GM13977 (cell line): ENCODE measurements around the gene RAB23.

Experiments
- DNase-seq: peaks from one replicate; pipeline ENCODE4 v3.0.0; 2012; ENCODE audit warnings: low spot score
- in situ Hi-C: fragments of 300-500 bp; cut with MboI; formaldehyde crosslinking; loops from one replicate; pipeline ENCODE4 v1.12.0; 2022; ENCODE audit warnings: low sequenced_read_pairs, low pct_unique_long_range_greater_than_20kb, mixed read lengths, inconsistent platforms; ENCODE audit not compliant: unreplicated experiment
- TF ChIP-seq, protein P1 (sequence below): IDR thresholded peaks from 2 replicates; pipeline ENCODE4 v1.5.1; 2012; ENCODE audit warnings: mild to moderate bottlenecking, control low read depth; ENCODE audit not compliant: insufficient read depth; ENCODE audit errors: extremely low read depth, missing control alignments

The RAB23 gene

DNA sequence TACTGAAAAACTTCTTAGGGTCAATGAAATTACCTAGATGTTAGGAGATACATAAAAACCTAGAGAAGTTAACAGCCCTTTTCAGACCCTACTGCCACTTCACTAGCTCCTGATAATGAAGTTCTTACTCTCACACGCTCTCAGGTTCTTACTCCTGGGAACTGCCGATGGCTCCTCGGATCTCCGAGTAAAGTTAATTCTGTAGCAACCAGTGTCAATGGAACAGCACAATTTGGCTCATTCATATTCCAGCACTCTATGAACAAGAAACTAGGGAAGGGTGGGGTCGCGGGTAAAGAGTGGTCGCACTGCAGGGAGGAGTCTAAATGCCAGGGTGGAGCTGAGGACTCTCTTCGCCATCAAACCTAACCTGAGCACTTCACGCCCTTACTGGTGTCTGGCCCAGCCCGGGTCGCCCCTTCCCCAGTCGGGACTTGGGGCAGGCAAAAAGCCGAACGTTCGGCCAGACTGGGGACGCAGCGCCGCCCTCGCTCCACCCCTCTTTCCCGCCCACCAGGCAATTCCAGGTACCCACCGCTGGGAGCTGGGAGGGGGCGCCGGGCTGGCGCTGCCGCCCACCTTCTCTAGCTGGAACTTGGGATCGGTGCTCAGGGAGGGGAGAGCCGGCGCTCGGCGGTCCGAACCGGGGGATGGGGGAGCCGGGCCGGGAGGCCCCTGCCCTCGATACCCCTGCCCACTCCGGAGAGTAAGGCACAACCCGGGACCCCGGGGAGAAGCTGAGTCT is 744 bp downstream of the RAB23 start:
- in situ Hi-C loops: no loop called here
- peak; percentile 68 for DNase-seq
- TF ChIP-seq, protein P1, sequence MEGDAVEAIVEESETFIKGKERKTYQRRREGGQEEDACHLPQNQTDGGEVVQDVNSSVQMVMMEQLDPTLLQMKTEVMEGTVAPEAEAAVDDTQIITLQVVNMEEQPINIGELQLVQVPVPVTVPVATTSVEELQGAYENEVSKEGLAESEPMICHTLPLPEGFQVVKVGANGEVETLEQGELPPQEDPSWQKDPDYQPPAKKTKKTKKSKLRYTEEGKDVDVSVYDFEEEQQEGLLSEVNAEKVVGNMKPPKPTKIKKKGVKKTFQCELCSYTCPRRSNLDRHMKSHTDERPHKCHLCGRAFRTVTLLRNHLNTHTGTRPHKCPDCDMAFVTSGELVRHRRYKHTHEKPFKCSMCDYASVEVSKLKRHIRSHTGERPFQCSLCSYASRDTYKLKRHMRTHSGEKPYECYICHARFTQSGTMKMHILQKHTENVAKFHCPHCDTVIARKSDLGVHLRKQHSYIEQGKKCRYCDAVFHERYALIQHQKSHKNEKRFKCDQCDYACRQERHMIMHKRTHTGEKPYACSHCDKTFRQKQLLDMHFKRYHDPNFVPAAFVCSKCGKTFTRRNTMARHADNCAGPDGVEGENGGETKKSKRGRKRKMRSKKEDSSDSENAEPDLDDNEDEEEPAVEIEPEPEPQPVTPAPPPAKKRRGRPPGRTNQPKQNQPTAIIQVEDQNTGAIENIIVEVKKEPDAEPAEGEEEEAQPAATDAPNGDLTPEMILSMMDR: no peak

DNA sequence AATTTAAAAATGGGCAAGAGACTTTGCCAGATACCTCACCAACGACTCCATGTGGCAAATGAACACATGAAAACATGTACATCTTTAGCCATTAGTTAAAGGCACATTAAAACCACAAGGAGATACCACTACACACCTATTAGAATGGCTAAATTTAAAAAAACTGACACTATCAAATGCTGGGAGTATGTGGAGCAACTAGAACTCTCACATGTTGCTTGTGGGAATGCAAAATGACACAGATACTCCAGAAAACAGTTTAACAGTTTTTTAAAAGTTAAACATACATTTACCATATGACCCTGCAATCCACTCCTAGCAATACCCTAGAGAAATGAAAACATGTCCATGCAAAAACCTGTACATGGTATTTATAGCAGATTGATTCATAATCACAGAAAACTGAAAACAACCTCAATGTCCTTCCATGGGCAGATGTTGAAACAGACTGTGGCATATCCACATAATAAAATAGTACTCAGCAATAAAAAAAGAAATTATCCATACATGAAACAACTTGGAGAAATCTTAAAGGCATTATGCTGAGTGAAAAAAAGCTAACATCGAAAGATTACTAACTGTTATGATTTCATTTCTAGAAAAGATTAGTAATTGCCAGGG is 1.9 kb downstream of the RAB23 start:
- in situ Hi-C loops: no loop called here
- TF ChIP-seq, protein P1: no peak
- no peak for DNase-seq

DNA sequence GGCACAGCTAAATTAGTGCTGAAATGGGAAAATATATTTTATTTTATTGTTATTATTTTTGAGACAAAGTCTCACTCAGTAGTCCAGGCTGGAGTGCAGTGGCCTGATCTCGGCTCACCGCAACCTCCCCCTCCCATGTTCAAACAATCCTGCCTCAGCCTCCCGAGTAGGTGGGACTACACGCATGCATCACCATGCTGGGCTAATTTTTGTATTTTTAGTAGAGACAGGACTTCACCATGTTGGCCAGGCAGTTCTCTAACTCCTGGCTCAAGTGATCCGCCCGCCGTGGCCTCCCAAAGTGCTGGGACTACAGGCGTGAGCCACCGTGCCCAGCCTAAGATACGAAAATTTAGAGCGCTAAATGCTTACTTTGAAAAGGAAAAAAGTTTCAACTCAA is 4.8 kb downstream of the RAB23 start:
- no peak for DNase-seq
- in situ Hi-C loops: no loop called here
- TF ChIP-seq, protein P1: no peak

GRCh38 chr6:57216235-57217101 is 5.6 kb downstream of the RAB23 start:
- TF ChIP-seq, protein P1: no peak
- no peak for DNase-seq
- in situ Hi-C loops: no loop called here

GRCh38 chr6:57215260-57215659 is 6.8 kb downstream of the RAB23 start:
- TF ChIP-seq, protein P1: no peak
- no peak for DNase-seq
- in situ Hi-C loops: no loop called here

DNA sequence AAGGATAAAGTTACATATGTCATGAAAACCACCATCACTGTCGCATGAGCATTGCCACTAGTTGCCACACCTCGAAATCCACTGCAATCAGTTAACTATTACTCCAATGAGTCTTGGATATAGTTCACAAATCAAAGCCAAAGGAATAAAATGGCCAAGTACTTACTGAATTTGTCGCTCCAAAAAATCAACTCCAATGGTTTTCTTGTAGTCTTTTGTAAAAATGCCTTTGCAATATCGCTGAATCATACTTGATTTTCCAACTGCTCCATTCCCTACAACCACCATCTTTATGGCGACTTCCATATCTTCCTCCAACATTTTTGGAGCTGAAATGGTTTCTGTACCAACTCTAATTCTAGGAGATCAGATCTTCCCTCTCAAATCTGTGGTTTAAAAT is 12.0 kb downstream of the RAB23 start:
- TF ChIP-seq, protein P1: no peak
- DNase-seq: no peak
- in situ Hi-C loops: no loop called here
